NCI-H2227 treated with DMSO at 0.1 percent for 48 hours (cell line): Measurements from ENCODE around the gene MAB21L2.

Experiments
- DNase-seq: peaks from one replicate; lab custom pipeline; 2025; lab: John Stamatoyannopoulos, UW

The MAB21L2 gene

DNA sequence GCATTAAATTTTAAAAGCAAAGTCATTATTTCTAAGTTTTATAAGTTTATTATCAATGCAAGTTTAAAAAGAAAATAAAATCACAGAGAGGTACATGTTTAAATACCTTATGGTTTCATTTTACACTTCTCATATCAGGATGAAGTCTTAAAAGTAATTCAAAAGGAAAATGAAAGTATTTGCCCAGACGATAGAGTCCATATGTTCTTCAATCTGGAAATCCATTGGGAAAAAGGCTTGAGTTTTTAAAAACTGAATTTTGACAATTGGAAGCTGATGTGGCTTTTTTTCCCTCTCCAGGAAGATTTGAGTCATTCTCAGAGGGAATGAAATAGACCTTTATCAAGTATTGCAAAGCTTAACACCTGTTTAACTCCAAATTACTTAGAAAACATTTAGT is 37.1 kb downstream of the MAB21L2 start:
- DNase-seq = no peak

DNA sequence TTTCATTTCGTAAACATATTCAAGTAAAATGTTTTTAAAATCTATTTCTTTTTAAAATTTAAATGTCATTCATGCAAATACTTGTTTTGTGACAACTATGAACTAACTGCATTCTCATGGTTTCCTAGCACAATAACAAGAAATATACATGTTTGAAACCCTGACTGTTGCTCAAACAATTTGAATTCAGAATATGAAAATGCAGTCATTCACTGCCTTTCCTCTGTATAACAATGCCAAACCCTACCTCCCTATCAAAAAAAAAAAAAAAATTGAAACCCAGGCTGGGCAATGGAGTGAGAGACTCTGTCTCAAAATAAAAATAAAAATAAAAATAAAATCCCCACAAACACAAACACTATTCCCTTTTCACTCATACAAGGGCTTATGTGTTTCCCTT is 42.1 kb downstream of the MAB21L2 start:
- no peak for DNase-seq

GRCh38 chr4:150625033-150625432 is 43.1 kb downstream of the MAB21L2 start:
- no peak for DNase-seq

GRCh38 chr4:150628073-150628472 is 46.1 kb downstream of the MAB21L2 start:
- DNase-seq = no peak

- DNase-seq = no peak
Observed at GRCh38 chr4:150632639-150633038, 50.7 kb downstream of the MAB21L2 start.
